Fibroblast of mammary gland (primary cell): ENCODE measurements around the gene PSMC3.

Experiments used
- DNase-seq: peaks from one replicate; pipeline ENCODE4 v3.0.0-alpha.2; 2010; ENCODE audit warnings: low read depth
- H3K4me3 ChIP-seq: 2 replicates; pipeline ENCODE4 v1.5.1; 2011; ENCODE audit warnings: low read depth, mild to moderate bottlenecking, low read length, moderate library complexity; ENCODE audit not compliant: control insufficient read depth
- TF ChIP-seq, protein P1 (sequence below): conservative IDR thresholded peaks from 2 replicates; pipeline ENCODE4 v1.5.1; 2011; ENCODE audit warnings: low read depth, low read length, inconsistent platforms; ENCODE audit not compliant: control insufficient read depth, insufficient read depth

PSMC3 gene

DNA sequence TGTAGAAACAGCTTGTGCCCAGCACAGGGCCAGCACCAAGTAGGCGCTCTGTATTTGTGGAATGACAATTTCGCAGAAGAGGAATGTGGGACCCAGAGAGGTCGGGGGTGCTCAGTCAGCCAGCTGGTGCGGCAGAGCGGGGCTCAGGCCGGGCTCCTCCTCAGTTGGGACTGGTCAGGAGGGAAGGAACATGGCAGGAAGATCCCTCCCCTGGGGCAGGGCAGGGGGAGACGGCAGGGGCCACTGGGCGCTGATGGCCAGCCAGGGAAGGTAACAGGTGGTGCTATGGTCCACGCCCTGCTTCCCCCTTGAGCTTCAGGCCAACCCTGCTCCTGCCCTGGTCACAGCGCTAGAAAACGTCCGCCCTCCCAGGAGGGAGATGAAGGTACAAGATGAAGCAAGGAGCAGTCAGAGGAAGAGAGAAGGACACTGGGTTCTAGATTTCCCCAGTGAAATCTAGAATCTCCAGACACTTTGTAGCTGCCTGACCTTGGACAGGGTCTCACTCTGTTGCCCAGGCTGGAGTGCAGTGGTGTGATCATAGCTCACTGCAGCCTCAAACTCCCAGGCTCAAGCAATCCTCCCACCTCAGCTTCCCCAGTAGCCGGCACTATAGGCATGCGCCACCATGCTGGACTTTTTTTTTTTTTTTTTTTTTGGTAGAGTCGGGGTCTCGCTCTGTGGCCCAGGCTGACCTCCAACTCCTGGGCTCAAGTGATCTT is 34.4 kb downstream of the PSMC3 start:
- no peak overlapping the region for H3K4me3 ChIP-seq
- DNase-seq, result no peak
- TF ChIP-seq, protein P1, sequence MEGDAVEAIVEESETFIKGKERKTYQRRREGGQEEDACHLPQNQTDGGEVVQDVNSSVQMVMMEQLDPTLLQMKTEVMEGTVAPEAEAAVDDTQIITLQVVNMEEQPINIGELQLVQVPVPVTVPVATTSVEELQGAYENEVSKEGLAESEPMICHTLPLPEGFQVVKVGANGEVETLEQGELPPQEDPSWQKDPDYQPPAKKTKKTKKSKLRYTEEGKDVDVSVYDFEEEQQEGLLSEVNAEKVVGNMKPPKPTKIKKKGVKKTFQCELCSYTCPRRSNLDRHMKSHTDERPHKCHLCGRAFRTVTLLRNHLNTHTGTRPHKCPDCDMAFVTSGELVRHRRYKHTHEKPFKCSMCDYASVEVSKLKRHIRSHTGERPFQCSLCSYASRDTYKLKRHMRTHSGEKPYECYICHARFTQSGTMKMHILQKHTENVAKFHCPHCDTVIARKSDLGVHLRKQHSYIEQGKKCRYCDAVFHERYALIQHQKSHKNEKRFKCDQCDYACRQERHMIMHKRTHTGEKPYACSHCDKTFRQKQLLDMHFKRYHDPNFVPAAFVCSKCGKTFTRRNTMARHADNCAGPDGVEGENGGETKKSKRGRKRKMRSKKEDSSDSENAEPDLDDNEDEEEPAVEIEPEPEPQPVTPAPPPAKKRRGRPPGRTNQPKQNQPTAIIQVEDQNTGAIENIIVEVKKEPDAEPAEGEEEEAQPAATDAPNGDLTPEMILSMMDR, result no peak

DNA sequence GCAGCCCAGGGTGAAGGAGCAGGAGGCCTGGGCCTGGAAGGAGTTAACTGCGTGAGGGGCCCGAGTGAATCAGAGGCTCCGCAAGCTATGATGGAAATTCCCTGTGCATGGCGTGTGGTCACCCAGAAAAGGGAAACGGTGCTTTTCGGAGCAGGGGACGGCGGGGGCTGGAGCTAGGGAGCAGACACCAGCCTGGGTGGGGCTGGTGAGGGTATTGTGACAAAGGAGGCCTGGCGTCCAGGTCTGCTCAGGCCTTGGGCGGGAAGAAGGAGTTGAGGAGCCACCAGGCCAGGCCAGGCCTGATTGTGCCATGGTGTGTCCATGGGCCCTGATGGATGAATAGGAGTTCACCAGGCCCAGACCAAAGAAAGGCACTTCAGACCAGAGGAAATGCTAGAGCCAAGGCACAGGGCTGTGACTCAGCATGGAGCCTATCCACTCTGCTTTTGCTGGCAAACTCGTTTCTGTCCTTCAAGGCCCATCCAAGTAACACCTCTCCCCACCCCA is 35.1 kb downstream of the PSMC3 start:
- H3K4me3 ChIP-seq, result no peak overlapping the region
- TF ChIP-seq, protein P1, result no peak
- DNase-seq, result no peak

- DNase-seq, result no peak
- no peak overlapping the region for H3K4me3 ChIP-seq
- TF ChIP-seq, protein P1, result no peak
Measured at GRCh38 chr11:47390422-47390760, 35.8 kb downstream of the PSMC3 start.

- H3K4me3 ChIP-seq, result no peak overlapping the region
- no peak for DNase-seq
- TF ChIP-seq, protein P1, result no peak
Measured at GRCh38 chr11:47389577-47390421, 36.4 kb downstream of the PSMC3 start.

GRCh38 chr11:47388697-47389576 is 37.3 kb downstream of the PSMC3 start:
- H3K4me3 ChIP-seq, result no peak overlapping the region
- DNase-seq, result no peak
- TF ChIP-seq, protein P1, result no peak
